HG02840 (cell line): Measurements from ENCODE around the gene TOP3A.
"Not testable (repeated sequence)": the region's sequence is repeated elsewhere in the genome, so short reads cannot be mapped to it uniquely, and the experiment has no call there.

ENCODE experiments used
- ATAC-seq: cut with Tn5 transposase; IDR thresholded peaks from one replicate; pipeline ENCODE4 v1.9.1; 2021; ENCODE audit warnings: mild to moderate bottlenecking, moderate library complexity, moderate number of reproducible peaks; ENCODE audit not compliant: unreplicated experiment, low FRiP score

TOP3A gene

GRCh38 chr17:18314731-18315561 lies at the start of gene TOP3A, which contains the start of gene SMCR8:
TSS of gene TOP3A (minus strand) at chr17:18314994. CDS start at chr17:18314778, 216 bp downstream.
TSS of gene SMCR8 (plus strand) at chr17:18315293. CDS start at chr17:18315790, 497 bp downstream.
- peak; percentile 76 for ATAC-seq

DNA sequence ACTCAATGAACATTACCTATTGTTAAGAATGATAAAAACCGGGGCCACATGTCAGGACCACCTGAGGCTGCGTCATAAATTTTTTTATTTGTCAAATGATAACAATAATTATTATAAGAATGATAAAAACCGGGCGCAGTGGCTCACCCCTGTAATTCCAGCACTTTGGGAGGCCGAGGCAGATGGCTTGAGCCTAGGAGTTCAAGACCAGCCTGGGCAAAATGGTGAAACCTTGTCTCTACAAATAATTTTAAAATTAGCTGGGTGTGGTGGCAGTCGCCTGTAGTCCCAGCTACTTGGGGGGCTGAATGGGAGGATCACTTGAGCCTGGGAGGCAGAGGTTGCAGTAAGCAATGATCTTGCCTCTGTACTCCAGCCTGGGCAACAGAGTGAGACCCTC lies 49.4 kb upstream of the TOP3A start:
- no peak for ATAC-seq

DNA sequence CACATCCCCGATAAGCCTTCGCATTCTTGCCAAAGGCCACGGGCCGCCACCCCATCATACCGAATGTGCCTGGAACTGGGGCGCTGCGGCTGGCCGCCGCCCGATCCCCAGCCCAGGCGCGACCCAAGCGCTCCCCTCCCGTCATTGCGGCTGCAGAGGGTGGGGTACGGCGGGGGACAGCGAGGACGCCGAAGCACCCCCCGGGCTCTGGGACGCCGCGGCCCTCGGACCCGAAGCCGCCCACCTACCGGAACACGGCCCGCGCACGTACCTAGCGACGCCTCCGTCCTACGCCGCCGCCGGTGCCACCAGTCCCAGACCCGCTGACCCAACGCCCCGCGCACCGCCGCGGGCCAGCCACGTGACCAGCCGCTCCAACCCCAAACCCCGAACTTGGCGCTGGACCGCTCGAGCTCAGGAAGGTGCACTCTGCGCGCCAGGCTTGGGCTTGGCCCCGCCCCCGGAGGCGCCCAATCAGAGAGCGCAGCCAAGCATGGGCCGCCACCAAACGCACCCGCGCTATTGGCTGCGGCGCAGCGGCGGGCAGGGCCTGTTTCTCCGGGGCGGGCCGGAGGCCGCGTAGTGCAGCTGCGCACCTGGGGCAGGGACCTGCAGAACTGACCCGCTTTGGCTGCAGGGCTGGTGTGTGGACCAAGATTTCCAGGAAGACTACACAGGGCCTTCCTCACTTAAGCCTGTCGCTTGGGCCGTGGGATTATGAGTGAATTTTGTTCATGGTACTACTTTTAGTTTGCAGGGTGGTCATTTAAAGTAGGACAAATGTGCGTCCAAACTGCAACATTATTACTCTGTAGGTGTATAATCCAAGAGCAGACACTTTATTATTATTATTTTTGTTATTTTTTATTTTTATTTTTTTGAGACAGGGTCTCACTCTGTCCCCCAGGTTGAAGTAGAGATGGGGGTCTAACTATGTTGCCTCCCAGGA lies 48.6 kb upstream of the TOP3A start, which contains the start of gene SHMT1:
TSS of gene SHMT1 (minus strand) at position 450 of the 949 bp plus-strand sequence. CDS start 7,569 bp downstream, outside the sequence.
- ATAC-seq = peak; percentile 94

- ATAC-seq = no peak
These were observed 47.9 kb upstream of the TOP3A start for GRCh38 chr17:18362698-18363100.

DNA sequence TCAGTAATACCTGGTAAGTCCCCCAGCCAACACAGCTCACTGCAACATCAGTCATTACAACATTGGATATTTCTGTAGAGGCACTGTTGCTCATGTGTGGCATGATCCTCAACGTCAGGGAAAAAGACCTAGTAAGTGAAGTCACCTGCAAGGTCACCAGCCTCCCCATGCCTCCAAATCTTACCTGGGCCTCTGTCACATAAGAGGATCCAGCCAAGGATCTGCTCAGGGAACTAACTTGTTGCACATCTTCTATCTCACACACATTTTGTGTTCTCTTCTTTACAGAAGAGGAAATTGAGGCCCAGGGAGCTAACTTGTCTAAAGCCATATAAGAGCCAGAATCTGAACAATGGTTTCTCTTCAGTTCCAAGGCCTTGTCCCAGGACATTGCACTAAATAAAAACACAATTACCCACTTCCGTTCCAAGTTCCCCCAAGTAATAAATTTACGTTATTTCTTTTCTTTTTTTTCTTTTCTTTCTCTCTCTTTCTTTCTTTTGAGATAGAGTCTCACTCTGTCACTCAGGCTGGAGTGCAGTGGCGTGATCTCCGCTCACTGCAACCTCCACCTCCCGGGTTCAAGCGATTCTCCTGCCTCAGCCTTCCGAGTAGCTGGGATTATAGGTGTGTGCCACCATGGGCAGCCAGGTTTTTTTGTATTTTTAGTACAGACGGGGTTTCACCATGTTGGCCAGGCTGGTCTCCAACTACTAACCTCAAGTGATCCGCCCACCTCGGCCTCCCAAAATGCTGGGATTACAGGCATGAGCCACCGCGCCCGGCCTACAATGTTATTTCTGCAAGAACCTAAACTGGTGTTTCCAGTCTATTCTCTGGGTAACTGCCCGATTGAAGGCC lies 47.3 kb upstream of the TOP3A start:
- ATAC-seq = no peak

DNA sequence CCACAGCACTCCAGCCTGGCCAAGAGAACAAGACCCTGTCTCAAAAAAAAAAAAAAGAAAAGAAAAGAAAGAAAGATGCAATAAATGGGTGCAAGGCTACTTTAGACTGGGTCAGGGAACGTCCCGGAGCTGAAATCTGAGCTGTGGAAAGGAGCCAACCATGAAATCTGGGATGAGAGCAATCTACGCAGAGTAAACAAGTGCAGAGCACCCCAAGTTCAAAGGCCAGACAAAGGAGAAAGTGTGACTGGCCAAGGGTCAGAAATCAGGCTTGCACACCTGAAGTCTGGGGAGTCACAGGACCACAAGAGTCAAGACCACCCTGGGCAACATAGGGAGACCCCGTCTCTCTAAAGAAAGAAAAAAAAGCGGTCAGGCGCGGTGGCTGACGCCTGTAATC lies 45.7 kb upstream of the TOP3A start:
- no peak for ATAC-seq

- no peak for ATAC-seq
These were observed 41.8 kb upstream of the TOP3A start for GRCh38 chr17:18356624-18357023.

GRCh38 chr17:18353541-18353940 lies 38.7 kb upstream of the TOP3A start:
- no peak for ATAC-seq

DNA sequence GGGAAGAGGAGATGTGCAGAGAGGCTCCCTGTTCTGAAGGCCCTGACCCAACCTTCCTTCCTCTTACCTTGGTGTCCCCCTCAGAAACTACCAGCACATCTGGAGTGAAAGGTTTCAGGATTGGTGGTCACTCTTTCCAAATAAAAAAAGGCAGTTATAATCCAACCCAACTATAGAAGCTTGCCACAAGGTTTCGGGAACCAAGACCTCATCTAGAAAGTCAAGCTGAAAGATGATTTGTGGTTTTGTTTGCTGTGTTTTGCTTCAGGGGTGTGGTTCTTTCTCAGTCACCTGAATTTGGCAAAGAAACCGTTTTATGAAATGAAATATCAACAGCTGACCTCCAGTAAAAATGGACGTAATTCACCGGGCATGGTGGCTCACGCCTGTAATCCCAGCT lies 29.2 kb upstream of the TOP3A start:
- no peak for ATAC-seq

- no peak for ATAC-seq
These were observed 25.1 kb upstream of the TOP3A start for GRCh38 chr17:18339933-18340332.

DNA sequence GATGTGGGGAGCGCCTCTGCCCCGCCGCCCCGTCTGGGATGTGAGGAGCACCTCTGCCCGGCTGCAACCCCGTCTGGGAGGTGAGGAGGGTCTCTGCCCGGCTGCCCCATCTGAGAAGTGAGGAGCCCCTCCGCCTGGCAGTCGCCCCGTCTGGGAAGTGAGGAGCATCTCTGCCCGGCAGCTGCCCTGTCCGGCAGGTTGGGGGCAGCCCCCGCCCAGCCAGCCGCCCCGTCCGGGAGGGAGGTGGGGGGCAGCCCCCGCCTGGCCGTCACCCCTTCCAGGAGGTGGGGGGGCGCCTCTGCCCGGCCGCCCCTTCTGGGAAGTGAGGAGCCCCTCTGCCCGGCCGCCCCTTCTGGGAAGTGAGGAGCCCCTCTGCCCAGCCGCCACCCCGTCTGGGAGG lies 23.4 kb upstream of the TOP3A start:
- ATAC-seq = not testable (repeated sequence)

- no peak for ATAC-seq
These were observed 18.2 kb upstream of the TOP3A start for GRCh38 chr17:18332909-18333489.

DNA sequence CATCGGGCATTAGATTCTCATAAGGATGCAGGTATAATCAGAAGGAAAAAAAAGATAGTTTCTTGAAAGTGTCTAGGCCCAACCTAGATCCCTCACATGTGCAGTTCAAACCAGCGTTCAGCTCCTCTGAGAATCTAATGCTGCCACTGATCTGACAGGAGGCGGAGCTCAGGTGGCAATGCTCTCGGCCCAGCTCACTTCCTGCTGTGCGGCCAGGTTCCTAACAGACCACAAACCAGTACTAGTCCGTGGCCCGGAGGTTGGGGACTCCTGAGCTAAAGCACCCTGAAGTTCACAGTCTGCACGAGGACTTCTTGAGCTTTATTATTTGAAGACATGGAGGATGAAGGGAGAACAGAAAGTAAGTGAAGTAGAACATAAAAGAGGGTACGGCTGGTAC lies 17.1 kb upstream of the TOP3A start:
- no peak for ATAC-seq

GRCh38 chr17:18328643-18329204 lies 13.9 kb upstream of the TOP3A start:
- no peak for ATAC-seq

DNA sequence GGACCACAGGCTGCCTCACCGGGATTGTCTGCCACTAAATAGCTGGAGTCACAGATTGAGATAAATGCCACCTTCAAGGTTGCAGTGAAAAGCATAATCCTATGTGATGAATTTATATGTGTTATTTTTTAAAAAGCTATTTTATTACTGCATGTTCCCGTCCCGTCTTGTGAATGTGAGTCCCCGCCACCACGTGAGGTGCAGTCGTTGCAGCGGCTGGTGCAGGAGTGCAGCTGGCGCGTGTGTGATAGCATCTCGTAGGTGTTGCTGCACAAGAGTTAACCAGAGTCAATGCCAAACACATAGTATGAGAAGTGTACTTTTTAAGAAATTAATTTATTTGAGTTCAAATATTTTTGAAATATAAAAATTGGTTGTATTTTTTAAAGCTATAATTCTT lies 12.8 kb upstream of the TOP3A start:
- ATAC-seq = no peak

GRCh38 chr17:18327093-18327492 lies 12.3 kb upstream of the TOP3A start:
- no peak for ATAC-seq

- ATAC-seq = no peak
These were observed 11.8 kb upstream of the TOP3A start for GRCh38 chr17:18326572-18326971.

DNA sequence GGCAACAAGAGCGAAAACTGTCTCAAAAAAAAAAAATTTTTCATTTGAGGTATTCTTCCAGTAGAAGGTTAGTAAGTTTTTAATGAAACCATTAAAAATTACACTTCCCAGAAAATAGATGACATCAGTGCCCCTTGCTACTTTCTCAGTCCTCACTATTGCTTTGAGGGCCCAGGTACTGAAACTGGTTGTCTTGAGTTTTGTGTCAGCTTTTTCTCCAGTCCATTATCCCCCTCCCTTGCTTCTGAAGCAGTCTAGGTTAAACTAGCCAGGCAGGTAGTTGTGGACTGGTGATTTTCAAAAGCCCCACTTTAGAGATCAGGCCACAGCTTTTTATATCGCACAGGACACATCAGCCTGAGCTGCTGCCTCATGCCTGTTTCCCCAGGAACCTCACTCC lies 11.2 kb upstream of the TOP3A start:
- ATAC-seq = no peak
